ENCODE results near the gene IFT122. TPM values are rescaled to one million over a fixed set of nuclear protein-coding genes. Genes with fewer than 3 reads are reported as not detected.
"Not testable (repeated sequence)": the region's sequence is repeated elsewhere in the genome, so short reads cannot be mapped to it uniquely, and the experiment has no call there.

IFT122 gene
- total and polyA plus RNA-seq, 4 donors: 26.5 to 44.0 (median 36.7) TPM

DNA sequence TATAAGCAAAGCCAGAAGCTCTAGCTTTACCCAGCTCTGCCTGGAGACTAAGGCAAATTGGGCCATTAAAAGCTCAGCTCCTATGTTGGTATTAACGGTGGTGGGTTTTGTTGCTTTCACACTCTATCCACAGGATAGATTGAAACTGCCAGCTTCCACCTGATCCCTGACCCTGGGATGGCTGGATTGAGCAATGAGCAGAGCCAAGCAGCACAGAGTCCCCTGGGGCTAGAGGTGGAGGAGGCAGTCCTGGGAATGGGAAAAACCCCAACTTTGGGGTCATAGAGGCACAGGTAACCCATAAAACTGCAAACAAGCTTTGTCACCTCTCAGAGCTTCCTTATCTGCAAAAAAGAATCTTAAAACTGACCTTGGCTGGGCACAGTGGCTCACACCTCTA, 95.1 kb downstream of the IFT122 start:
- Histone ChIP-seq H3K9me3 (ENCODE audit: control insufficient read depth, insufficient read depth, low read length) (no peaks in the 10 kb centered on the region), H3K27ac (ENCODE audit: low read depth, low read length) (no peak overlapping the region), H3K36me3 (ENCODE audit: control insufficient read depth, insufficient read depth, low read length) (no peaks in the 10 kb centered on the region), H3K27me3 (ENCODE audit: control insufficient read depth, insufficient read depth, low read length) (no peaks in the 10 kb centered on the region), H3K4me1 (ENCODE audit: control insufficient read depth, insufficient read depth, low read length) (peaks cover 13% of the 10 kb centered on the region), H3K4me3 (ENCODE audit: low read depth, low read length) (no peak overlapping the region)
- no peak for DNase-seq (ENCODE audit: low read depth in 4 of 6, low spot score in 6 of 6)
- WGBS (ENCODE audit: insufficient coverage): no CpG with 5 or more reads among the region's 1 CpG

DNA sequence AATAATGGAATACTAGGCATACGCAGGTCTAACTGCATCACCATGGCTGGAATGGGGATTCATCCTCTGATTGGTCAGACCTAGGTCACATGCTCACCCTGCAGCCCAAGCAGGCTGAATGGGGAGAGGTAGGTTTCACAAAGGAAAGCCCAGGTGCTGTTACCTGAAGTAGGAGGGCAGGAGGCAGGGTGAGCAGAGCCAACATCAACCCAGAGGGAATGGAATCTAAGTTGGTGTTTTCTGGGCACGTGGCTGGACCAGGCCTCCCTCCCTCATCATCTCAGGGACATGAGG, 96.3 kb downstream of the IFT122 start:
- H3K27ac ChIP-seq (ENCODE audit: low read depth, low read length): no peak overlapping the region
- no peaks in the 10 kb centered on the region for H3K36me3 ChIP-seq (ENCODE audit: control insufficient read depth, insufficient read depth, low read length)
- 87% methylated on average over 2 of the region's 2 CpGs for WGBS (ENCODE audit: insufficient coverage)
- peaks cover 7% of the 10 kb centered on the region for H3K4me1 ChIP-seq (ENCODE audit: control insufficient read depth, insufficient read depth, low read length)
- DNase-seq (ENCODE audit: low read depth in 4 of 6, low spot score in 6 of 6): no peak
- H3K4me3 ChIP-seq (ENCODE audit: low read depth, low read length): no peak overlapping the region
- H3K27me3 ChIP-seq (ENCODE audit: control insufficient read depth, insufficient read depth, low read length): no peaks in the 10 kb centered on the region
- no peaks in the 10 kb centered on the region for H3K9me3 ChIP-seq (ENCODE audit: control insufficient read depth, insufficient read depth, low read length)

DNA sequence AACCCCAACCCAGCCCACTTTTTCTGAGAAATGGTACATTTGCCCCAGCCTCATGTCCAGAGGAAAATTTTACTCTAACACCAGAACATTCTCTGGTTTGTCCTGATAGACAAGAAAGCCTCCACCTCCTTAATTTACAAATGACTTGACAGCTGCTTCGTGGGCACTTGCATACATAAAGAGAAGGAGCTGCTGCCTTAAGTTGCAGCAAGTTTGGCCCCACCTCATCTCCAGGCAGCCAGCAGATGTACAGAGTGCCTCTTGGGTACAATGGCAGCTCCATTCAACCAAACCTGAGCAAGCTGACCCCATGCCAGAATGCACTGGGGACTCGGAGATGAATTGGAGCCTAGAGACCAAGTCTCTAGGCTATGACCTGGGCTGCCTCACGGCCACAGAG, 96.8 kb downstream of the IFT122 start:
- no peak for DNase-seq (ENCODE audit: low read depth in 4 of 6, low spot score in 6 of 6)
- WGBS (ENCODE audit: insufficient coverage): 32% methylated on average over 2 of the region's 3 CpGs
- no peaks in the 10 kb centered on the region for H3K27me3 ChIP-seq (ENCODE audit: control insufficient read depth, insufficient read depth, low read length)
- H3K4me3 ChIP-seq (ENCODE audit: low read depth, low read length): no peak overlapping the region
- H3K9me3 ChIP-seq (ENCODE audit: control insufficient read depth, insufficient read depth, low read length): no peaks in the 10 kb centered on the region
- H3K27ac ChIP-seq (ENCODE audit: low read depth, low read length): no peak overlapping the region
- peaks cover 7% of the 10 kb centered on the region for H3K4me1 ChIP-seq (ENCODE audit: control insufficient read depth, insufficient read depth, low read length)
- no peaks in the 10 kb centered on the region for H3K36me3 ChIP-seq (ENCODE audit: control insufficient read depth, insufficient read depth, low read length)

DNA sequence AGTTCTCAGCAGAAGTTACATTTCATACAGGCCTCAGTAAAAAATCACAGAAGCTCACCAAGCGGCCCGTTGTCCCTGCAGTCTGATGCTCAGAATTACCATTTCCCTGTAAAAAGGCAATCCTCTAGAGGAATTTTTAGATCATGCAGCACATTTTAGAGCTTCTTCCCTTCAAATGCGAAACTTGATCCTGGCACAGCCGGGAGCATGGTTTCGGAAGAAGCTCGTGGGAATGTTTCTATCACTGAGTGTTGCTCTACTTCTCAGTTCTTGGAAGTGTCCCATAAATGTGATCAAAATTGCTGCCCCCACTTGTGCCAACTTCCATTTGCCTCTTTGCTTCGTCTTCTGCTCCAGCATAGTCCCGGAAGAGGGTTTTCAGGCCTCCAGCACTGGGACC, 99.2 kb downstream of the IFT122 start:
- Histone ChIP-seq H3K27me3 (ENCODE audit: control insufficient read depth, insufficient read depth, low read length) (no peaks in the 10 kb centered on the region), H3K27ac (ENCODE audit: low read depth, low read length) (no peak overlapping the region), H3K9me3 (ENCODE audit: control insufficient read depth, insufficient read depth, low read length) (no peaks in the 10 kb centered on the region), H3K4me1 (ENCODE audit: control insufficient read depth, insufficient read depth, low read length) (peaks cover 7% of the 10 kb centered on the region), H3K4me3 (ENCODE audit: low read depth, low read length) (no peak overlapping the region), H3K36me3 (ENCODE audit: control insufficient read depth, insufficient read depth, low read length) (no peaks in the 10 kb centered on the region)
- 77% methylated on average over 8 of the region's 8 CpGs for WGBS (ENCODE audit: insufficient coverage)
- DNase-seq (ENCODE audit: low read depth in 4 of 6, low spot score in 6 of 6): no peak

DNA sequence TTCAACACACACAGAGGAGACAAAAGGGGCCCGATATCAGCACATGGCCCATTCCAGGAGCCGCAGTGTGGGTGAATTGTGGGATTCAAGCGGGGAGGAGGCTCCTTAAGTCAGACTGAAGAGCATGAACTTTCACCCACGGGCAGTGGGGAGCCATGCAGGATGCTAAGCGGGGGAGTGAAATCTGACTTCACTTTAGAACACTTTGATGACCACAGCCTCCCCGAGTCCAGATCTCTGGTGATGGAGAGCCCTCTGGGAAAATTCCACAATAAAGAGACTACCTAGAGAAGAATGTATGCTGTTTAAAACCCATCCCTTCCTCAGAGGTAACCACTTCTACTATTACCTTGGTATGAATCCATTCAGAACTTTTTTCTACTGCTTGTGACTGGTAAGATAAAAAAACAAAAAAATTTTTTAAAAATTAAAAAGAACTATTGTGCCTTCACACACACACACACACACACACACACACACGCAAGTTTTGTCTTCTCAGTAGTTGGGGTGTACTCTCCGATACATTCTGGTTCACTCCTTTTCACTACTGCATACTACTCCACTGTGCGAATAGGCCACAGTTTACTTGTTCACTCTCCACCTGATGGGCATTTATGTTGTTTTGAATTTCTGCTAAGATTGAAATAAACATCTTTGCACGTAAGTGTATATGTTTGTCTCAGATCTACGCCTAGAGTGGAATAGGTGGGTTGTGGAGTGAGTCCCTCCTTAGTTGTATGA, 100.9 kb downstream of the IFT122 start:
- H3K36me3 ChIP-seq (ENCODE audit: control insufficient read depth, insufficient read depth, low read length): no peaks in the 10 kb centered on the region
- WGBS (ENCODE audit: insufficient coverage): 88% methylated on average over 3 of the region's 11 CpGs
- DNase-seq (ENCODE audit: low read depth in 4 of 6, low spot score in 6 of 6): no peak
- no peak overlapping the region for H3K4me3 ChIP-seq (ENCODE audit: low read depth, low read length)
- no peaks in the 10 kb centered on the region for H3K27me3 ChIP-seq (ENCODE audit: control insufficient read depth, insufficient read depth, low read length)
- H3K27ac ChIP-seq (ENCODE audit: low read depth, low read length): no peak overlapping the region
- no peaks in the 10 kb centered on the region for H3K9me3 ChIP-seq (ENCODE audit: control insufficient read depth, insufficient read depth, low read length)
- H3K4me1 ChIP-seq (ENCODE audit: control insufficient read depth, insufficient read depth, low read length): peaks cover 7% of the 10 kb centered on the region

DNA sequence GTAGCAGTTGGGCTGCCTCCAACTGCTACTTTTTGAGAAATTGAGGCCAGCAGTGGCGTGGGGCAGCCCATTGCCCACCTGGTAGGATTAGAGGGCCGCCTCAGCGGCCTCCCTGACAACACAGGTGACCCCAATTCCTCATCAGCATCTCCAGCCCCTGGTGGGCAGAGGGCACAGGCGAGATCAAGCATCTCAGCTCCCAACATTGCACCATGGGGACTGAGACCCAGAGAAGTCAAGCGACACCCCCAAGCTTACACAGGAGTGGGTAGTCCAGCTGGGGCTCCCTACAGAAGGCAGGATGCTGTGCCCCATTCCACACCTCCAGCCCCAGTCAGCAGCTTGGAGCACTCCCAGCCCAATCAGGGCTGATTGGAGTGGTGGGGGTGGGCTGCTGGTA, 102.7 kb downstream of the IFT122 start:
- Histone ChIP-seq H3K4me1 (ENCODE audit: control insufficient read depth, insufficient read depth, low read length) (peaks cover 1% of the 10 kb centered on the region), H3K27me3 (ENCODE audit: control insufficient read depth, insufficient read depth, low read length) (no peaks in the 10 kb centered on the region), H3K27ac (ENCODE audit: low read depth, low read length) (no peak overlapping the region), H3K4me3 (ENCODE audit: low read depth, low read length) (no peak overlapping the region), H3K9me3 (ENCODE audit: control insufficient read depth, insufficient read depth, low read length) (no peaks in the 10 kb centered on the region), H3K36me3 (ENCODE audit: control insufficient read depth, insufficient read depth, low read length) (no peaks in the 10 kb centered on the region)
- no peak for DNase-seq (ENCODE audit: low read depth in 4 of 6, low spot score in 6 of 6)
- 87% methylated on average over 5 of the region's 5 CpGs for WGBS (ENCODE audit: insufficient coverage)

DNA sequence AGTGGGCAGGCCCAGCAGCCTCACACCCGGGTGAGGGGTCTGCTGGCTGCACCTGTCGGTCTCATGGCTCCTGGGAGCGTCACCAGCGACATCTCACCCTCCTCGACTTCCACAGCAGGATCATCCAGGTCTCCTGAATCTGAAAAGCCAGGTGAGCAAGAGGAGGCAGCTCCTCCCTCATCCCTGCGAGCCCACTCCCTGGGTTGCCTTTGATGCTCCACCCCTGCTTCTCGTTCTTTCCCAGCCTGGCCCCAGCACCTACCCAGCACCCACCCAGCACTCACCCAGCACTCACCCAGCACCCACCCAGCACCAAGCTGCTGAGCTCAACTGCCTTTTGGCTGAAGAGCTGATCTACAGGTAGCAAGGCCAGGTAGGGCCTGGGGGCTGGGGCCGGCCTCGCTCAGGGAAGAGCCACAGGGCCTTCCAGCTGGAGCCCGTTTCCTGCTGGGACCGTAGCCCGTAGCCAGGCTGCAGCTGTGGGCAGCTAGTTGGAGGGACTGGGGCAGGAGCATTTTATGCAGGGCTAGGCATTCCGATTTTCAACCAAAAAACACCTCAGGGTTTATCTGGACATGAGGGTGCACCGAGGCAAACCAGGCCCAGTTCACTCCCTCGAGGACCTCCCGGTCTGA, 103.2 kb downstream of the IFT122 start, which contains the start of gene H1-8:
TSS of gene H1-8 (plus strand) at position 20 of the 635 bp plus-strand sequence. CDS start at position 64, 44 bp downstream.
- Histone ChIP-seq H3K36me3 (ENCODE audit: control insufficient read depth, insufficient read depth, low read length) (no peaks in the 10 kb centered on the region), H3K9me3 (ENCODE audit: control insufficient read depth, insufficient read depth, low read length) (no peaks in the 10 kb centered on the region), H3K27me3 (ENCODE audit: control insufficient read depth, insufficient read depth, low read length) (no peaks in the 10 kb centered on the region), H3K4me1 (ENCODE audit: control insufficient read depth, insufficient read depth, low read length) (peaks cover 6% of the 10 kb centered on the region), H3K27ac (ENCODE audit: low read depth, low read length) (no peak within 1 kb of the TSS), H3K4me3 (ENCODE audit: low read depth, low read length) (no peak within 1 kb of the TSS)
- 84% methylated on average over 14 of the region's 16 CpGs for WGBS (ENCODE audit: insufficient coverage)
- no peak for DNase-seq (ENCODE audit: low read depth in 4 of 6, low spot score in 6 of 6)

DNA sequence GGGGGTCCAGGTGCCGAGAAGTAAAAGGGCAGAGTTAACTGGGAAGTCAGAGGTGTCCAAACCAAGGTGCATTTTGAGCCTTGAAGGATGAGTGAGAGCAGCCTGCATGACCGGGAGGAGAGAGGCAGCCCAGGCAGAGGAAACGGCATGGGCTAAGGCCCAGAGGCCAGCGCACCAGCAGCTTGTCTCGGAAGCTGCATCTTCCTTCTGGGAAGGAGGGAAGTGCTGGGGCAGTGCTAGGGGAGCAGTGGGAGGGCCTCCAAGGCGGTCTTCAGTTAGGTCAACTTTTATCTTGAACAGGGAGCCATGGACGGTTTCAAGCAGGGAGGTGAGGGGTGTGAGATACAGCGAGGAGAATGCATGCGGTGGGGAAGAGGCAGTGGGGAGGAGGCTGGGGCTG, 104.0 kb downstream of the IFT122 start:
- H3K27me3 ChIP-seq (ENCODE audit: control insufficient read depth, insufficient read depth, low read length): no peaks in the 10 kb centered on the region
- H3K9me3 ChIP-seq (ENCODE audit: control insufficient read depth, insufficient read depth, low read length): no peaks in the 10 kb centered on the region
- H3K4me3 ChIP-seq (ENCODE audit: low read depth, low read length): no peak overlapping the region
- H3K4me1 ChIP-seq (ENCODE audit: control insufficient read depth, insufficient read depth, low read length): peaks cover 14% of the 10 kb centered on the region
- H3K27ac ChIP-seq (ENCODE audit: low read depth, low read length): no peak overlapping the region
- WGBS (ENCODE audit: insufficient coverage): 88% methylated on average over 9 of the region's 9 CpGs
- no peaks in the 10 kb centered on the region for H3K36me3 ChIP-seq (ENCODE audit: control insufficient read depth, insufficient read depth, low read length)
- DNase-seq (ENCODE audit: low read depth in 4 of 6, low spot score in 6 of 6): no peak

DNA sequence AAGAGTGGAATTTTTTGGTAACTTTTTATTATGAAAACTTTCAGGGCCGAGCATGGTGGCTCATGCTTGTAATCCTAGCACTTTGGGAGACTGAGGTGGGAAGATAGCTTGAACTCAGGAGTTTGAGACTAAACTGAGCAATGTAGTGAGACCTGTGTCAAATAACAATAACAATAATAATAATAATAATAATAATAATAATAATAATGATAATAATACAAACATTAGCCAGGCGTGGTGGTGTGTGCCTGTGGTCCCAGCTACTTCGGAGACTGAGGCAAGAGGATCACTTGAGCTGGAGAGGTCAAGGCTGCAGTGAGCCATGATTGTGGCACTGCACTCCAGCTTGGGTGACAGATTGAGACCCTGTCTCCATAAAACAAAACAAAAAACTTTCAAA, 105.9 kb downstream of the IFT122 start:
- 100% methylated on average over 2 of the region's 3 CpGs for WGBS (ENCODE audit: insufficient coverage)
- not testable (repeated sequence) for H3K9me3 ChIP-seq (ENCODE audit: control insufficient read depth, insufficient read depth, low read length); H3K4me3 ChIP-seq (ENCODE audit: low read depth, low read length); H3K27me3 ChIP-seq (ENCODE audit: control insufficient read depth, insufficient read depth, low read length); H3K27ac ChIP-seq (ENCODE audit: low read depth, low read length); H3K36me3 ChIP-seq (ENCODE audit: control insufficient read depth, insufficient read depth, low read length); DNase-seq (ENCODE audit: low read depth in 4 of 6, low spot score in 6 of 6)
- peaks cover 14% of the 10 kb centered on the region for H3K4me1 ChIP-seq (ENCODE audit: control insufficient read depth, insufficient read depth, low read length)

DNA sequence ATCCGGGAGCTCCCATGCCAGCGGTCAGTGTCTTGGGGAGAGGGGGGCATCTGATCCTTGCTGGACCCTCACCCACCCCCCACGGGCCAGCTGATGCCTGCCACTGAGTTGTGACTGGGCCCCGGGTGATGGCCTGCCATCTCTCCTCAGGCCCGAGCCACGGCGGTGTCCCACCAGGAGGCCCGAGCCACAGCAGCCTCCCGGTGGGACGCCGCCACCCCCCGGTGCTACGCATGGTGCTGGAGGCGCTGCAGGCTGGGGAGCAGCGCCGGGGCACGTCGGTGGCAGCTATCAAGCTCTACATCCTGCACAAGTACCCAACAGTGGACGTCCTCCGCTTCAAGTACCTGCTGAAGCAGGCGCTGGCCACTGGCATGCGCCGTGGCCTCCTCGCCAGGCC, 107.2 kb downstream of the IFT122 start:
- no peak for DNase-seq (ENCODE audit: low read depth in 4 of 6, low spot score in 6 of 6)
- Histone ChIP-seq H3K36me3 (ENCODE audit: control insufficient read depth, insufficient read depth, low read length) (no peaks in the 10 kb centered on the region), H3K9me3 (ENCODE audit: control insufficient read depth, insufficient read depth, low read length) (no peaks in the 10 kb centered on the region), H3K27ac (ENCODE audit: low read depth, low read length) (no peak overlapping the region), H3K4me1 (ENCODE audit: control insufficient read depth, insufficient read depth, low read length) (peaks cover 15% of the 10 kb centered on the region), H3K4me3 (ENCODE audit: low read depth, low read length) (no peak overlapping the region), H3K27me3 (ENCODE audit: control insufficient read depth, insufficient read depth, low read length) (no peaks in the 10 kb centered on the region)
- 88% methylated on average over 23 of the region's 24 CpGs for WGBS (ENCODE audit: insufficient coverage)
